K562 (cell line): ENCODE data around the gene DYNLT2. TPM values are rescaled to one million over a fixed set of nuclear protein-coding genes. Genes with fewer than 3 reads are reported as not detected.
"Not testable (repeated sequence)": the region's sequence is repeated elsewhere in the genome, so short reads cannot be mapped to it uniquely, and the experiment has no call there.

Experiments
- ATAC-seq: fragments of 200-7000 bp; cut with Tn5 transposase; 3 replicates; pipeline ENCODE4 v1.9.1; 2020; ENCODE audit warnings: moderate library complexity
- BruUV-seq: library from RNA; stranded (reverse); fragments of 400-500 nt; replicated peaks from 2 replicates; lab custom pipeline; 2021; lab: Mats Ljungman, UMichigan
- CTCF ChIA-PET: fragments of 300-600 bp; formaldehyde crosslinking; extraction: SDS; loops from one replicate; lab custom pipeline; 2021; ENCODE audit warnings: low intra/inter-chr PET ratio; lab: Yijun Ruan, JAX
- POLR2A ChIA-PET: fragments of 300-600, 350-650 bp; sonication (Branson Sonifier 250); formaldehyde crosslinking; extraction: SDS; loops from one replicate; lab custom pipeline; 2021; ENCODE audit warnings: antibody characterized with exemption, inconsistent platforms; lab: Yijun Ruan, JAX
- DNase-seq, 4 experiments: peaks; one replicate each; pipeline versions ENCODE4 v3.0.0 to v3.0.0-alpha.2; 2011 to 2018; ENCODE audit warnings: low spot score in 3 of 4, mixed read lengths in 3 of 4; ENCODE audit errors: extremely low read depth in 1 of 4
- FAIRE-seq: peaks from 2 replicates; lab custom pipeline; 2011; peaks lifted over from hg19 to GRCh38; lab: Jason Lieb, UNC
- H2AFZ ChIP-seq: 2 replicates; pipeline ENCODE4 v1.6.0; 2011; ENCODE audit warnings: low read depth, low read length, control low read depth, inconsistent platforms
- H3K27ac ChIP-seq: fragments of 200-600 bp; 3 replicates; pipeline ENCODE4 v1.8.0; 2011; ENCODE audit warnings: low read depth, mild to moderate bottlenecking, control low read depth, inconsistent platforms, low read length, moderate library complexity, mixed read lengths; ENCODE audit errors: extremely low read depth
- H3K27me3 ChIP-seq, 2 experiments: fragments of 300-600 bp in 1 of 2; 2 replicates in 1 of 2; 3 replicates in 1 of 2; pipeline versions ENCODE4 v1.6.0 to v1.8.0; 2011; ENCODE audit warnings: inconsistent platforms in 2 of 2, low read length in 2 of 2, mild to moderate bottlenecking in 1 of 2, mixed read lengths in 1 of 2, moderate library complexity in 1 of 2; ENCODE audit not compliant: control insufficient read depth in 2 of 2, insufficient read depth in 2 of 2
- H3K36me3 ChIP-seq: fragments of 300-600 bp; 3 replicates; pipeline ENCODE4 v1.8.0; 2011; ENCODE audit warnings: mild to moderate bottlenecking, low read length, inconsistent platforms; ENCODE audit not compliant: control insufficient read depth, insufficient read depth
- H3K4me1 ChIP-seq, 2 experiments: fragments of 200-600 bp in 1 of 2; replicated peaks in 1 of 2; 2 replicates in 1 of 2; 3 replicates in 1 of 2; pipeline versions ENCODE4 v1.5.1 to v1.8.0; 2011; ENCODE audit warnings: inconsistent platforms in 2 of 2, low read length in 2 of 2, mild to moderate bottlenecking in 1 of 2, mixed read lengths in 1 of 2, moderate library complexity in 1 of 2; ENCODE audit not compliant: control insufficient read depth in 2 of 2, insufficient read depth in 2 of 2
- H3K4me2 ChIP-seq: 2 replicates; pipeline ENCODE4 v1.6.1; 2011; ENCODE audit warnings: low read length, control low read depth, inconsistent platforms, mixed read lengths; ENCODE audit not compliant: insufficient read depth
- H3K4me3 ChIP-seq: fragments of 200-600 bp; sonication (generic), shearing (Covaris generic); 2 replicates; pipeline ENCODE4 v1.5.1; 2016; ENCODE audit warnings: control low read depth, inconsistent platforms
- H3K79me2 ChIP-seq: fragments of 200-600 bp; 3 replicates; pipeline ENCODE4 v1.8.0; 2011; ENCODE audit warnings: low read length, inconsistent platforms; ENCODE audit not compliant: control insufficient read depth, insufficient read depth
- H3K9ac ChIP-seq, 2 experiments: 2 replicates each; pipeline versions ENCODE4 v1.6.0 to v1.6.1; 2011; ENCODE audit warnings: low read depth in 2 of 2, low read length in 2 of 2, control low read depth in 1 of 2, inconsistent platforms in 1 of 2, mild to moderate bottlenecking in 1 of 2, mixed read lengths in 1 of 2; ENCODE audit not compliant: insufficient read depth in 1 of 2
- H3K9me1 ChIP-seq: one replicate; pipeline ENCODE4 v1.6.0; 2011; ENCODE audit warnings: inconsistent platforms, mild to moderate bottlenecking, low read length, moderate library complexity; ENCODE audit not compliant: control insufficient read depth, insufficient read depth
- H3K9me3 ChIP-seq: replicated peaks from 2 replicates; pipeline ENCODE4 v1.5.1; 2011; ENCODE audit warnings: low read depth, low read length, inconsistent platforms; ENCODE audit not compliant: control insufficient read depth, insufficient read depth
- H4K20me1 ChIP-seq: replicated peaks from 2 replicates; pipeline ENCODE4 v1.6.1; 2011; ENCODE audit warnings: low read length, inconsistent platforms, mixed read lengths; ENCODE audit not compliant: control insufficient read depth, insufficient read depth
- CEBPB ChIP-seq: fragments of 450-650 bp; IDR thresholded peaks from 2 replicates; pipeline ENCODE4 v1.6.1; 2016; ENCODE audit warnings: missing genetic modification characterization, missing compliant biosample characterization
- CEBPG ChIP-seq, 3 experiments: fragments of 200-800 bp in 1 of 3; sonication (Bioruptor generic) in 1 of 3; sonication (generic) in 1 of 3; formaldehyde crosslinking in 1 of 3; IDR thresholded peaks in 2 of 3; conservative IDR thresholded peaks in 1 of 3; 2 replicates each; pipeline versions ENCODE4 v1.6.1 to v1.8.0; 2016 to 2022; ENCODE audit warnings: missing compliant biosample characterization in 2 of 3, missing genetic modification characterization in 2 of 3, mild to moderate bottlenecking in 1 of 3, missing genetic modification reagents in 1 of 3
- KDM1A ChIP-seq, 2 experiments: fragments of 450-650 bp; IDR thresholded peaks; 2 replicates each; pipeline ENCODE4 v1.6.1; 2016; ENCODE audit warnings: mild to moderate bottlenecking in 2 of 2
- KDM4B ChIP-seq, 2 experiments: fragments of 450-650 bp in 1 of 2; sonication (generic) in 1 of 2; IDR thresholded peaks; 2 replicates each; pipeline ENCODE4 v1.6.1; 2016 to 2017; ENCODE audit warnings: borderline replicate concordance in 2 of 2, antibody characterized with exemption in 1 of 2, low read depth in 1 of 2, mild to moderate bottlenecking in 1 of 2
- MEIS2 ChIP-seq: fragments of 450-650 bp; IDR thresholded peaks from 2 replicates; pipeline ENCODE4 v1.6.1; 2014; ENCODE audit warnings: mild to moderate bottlenecking; ENCODE audit not compliant: partially characterized antibody
- PBX2 ChIP-seq, 2 experiments: IDR thresholded peaks in 1 of 2; conservative IDR thresholded peaks in 1 of 2; 2 replicates each; pipeline ENCODE4 v1.6.1; 2016; ENCODE audit warnings: low read depth in 2 of 2, mild to moderate bottlenecking in 1 of 2, missing compliant biosample characterization in 1 of 2, missing genetic modification characterization in 1 of 2, moderate library complexity in 1 of 2
- PKNOX1 ChIP-seq: fragments of 450-650 bp; IDR thresholded peaks from 2 replicates; pipeline ENCODE4 v1.6.1; 2016
- ZNF318 ChIP-seq, 2 experiments: fragments of 450-650 bp; IDR thresholded peaks; 2 replicates each; pipeline ENCODE4 v1.6.1; 2016; ENCODE audit warnings: mild to moderate bottlenecking in 2 of 2, borderline replicate concordance in 1 of 2, low read depth in 1 of 2, moderate library complexity in 1 of 2
- WGBS: fragments of 100-300 bp; shearing (Covaris generic); methylation state at CpG from one replicate; pipeline ENCODE4 v1.1.6; 2016; ENCODE audit warnings: low coverage, mixed read lengths; ENCODE audit not compliant: insufficient coverage; ENCODE audit errors: missing lambda C conversion rate; 5-methylcytosine and 5-hydroxymethylcytosine counted together
- in situ Hi-C: fragments of 300-500 bp; cut with MboI; formaldehyde crosslinking; loops from 4 replicates; pipeline ENCODE4 v1.15.0; 2018; ENCODE audit warnings: inconsistent platforms, mixed read lengths
- intact Hi-C: fragments of 100-400 bp; cut with micrococcal nuclease; formaldehyde crosslinking; loops from 2 replicates; pipeline ENCODE4 v1.14.2; 2022
- polyA plus RNA-seq, 8 experiments: library from polyadenylated mRNA; depleted of rRNA in 4 of 8; stranded (reverse) in 5 of 8; unstranded in 3 of 8; fragments of >200 nt; fragmentation: Nextera tagmentation in 2 of 8; fragmentation: Illumina TruSeq in 1 of 8; extraction: Ambion mirVana in 2 of 8; extraction: Trizol in 1 of 8; gene quantifications; 2 replicates each; pipeline versions ENCODE4 v1.2.1 to v1.2.3, GENCODE V29; 2011 to 2014; ENCODE audit warnings: inconsistent platforms in 1 of 8, missing spikeins in 1 of 8
- total RNA-seq, 7 experiments: library from RNA; depleted of rRNA in 6 of 7; stranded (reverse); fragments of >200 nt in 6 of 7; fragmentation: Illumina TruSeq in 2 of 7; extraction: Trizol in 2 of 7; gene quantifications; 2 replicates each; pipeline versions ENCODE4 v1.2.1 to v1.2.3, GENCODE V29; 2011 to 2021; ENCODE audit warnings: low replicate concordance in 1 of 7

Gene DYNLT2
- total and polyA plus RNA-seq, 9 of the 15 experiments (the other 6 are each of a cell fraction or from before 2014, with no cell fraction given): 2.0 to 12.8 (median 6.3) TPM

- H3K27me3 ChIP-seq, DNase-seq, H4K20me1 ChIP-seq, intact Hi-C loops, H2AFZ ChIP-seq, H3K9ac ChIP-seq, ATAC-seq, in situ Hi-C loops, H3K4me2 ChIP-seq, H3K4me1 ChIP-seq, BruUV-seq, H3K9me3 ChIP-seq, H3K27ac ChIP-seq, H3K79me2 ChIP-seq, H3K4me3 ChIP-seq, H3K9me1 ChIP-seq, CTCF ChIA-PET: not testable (repeated sequence)
- H3K36me3 ChIP-seq: peaks cover 59% of the 10 kb centered on the region
- peak; percentile 73 for FAIRE-seq
- POLR2A ChIA-PET: interaction anchor here (0.9 to 1.4 kb wide), 3 partner anchors 10 to 16 kb away, joined by 4 to 5 read pairs (median 4); no protein-coding TSS in a partner anchor
- 65% methylated on average over 10 of the region's 10 CpGs for WGBS
- TF ChIP-seq KDM4B (IDR thresholded peaks at IDR 0.05; ENCODE audit: borderline replicate concordance in 2 of 2, low read depth in 1 of 2) (peak in 1 of 2 experiments; percentile 50; a peak in 1 of 4 replicates), CEBPG (CRISPR knock-in tag; IDR thresholded peaks at IDR 0.05) (peak; percentile 76), CEBPG (tag; conservative IDR thresholded peaks at IDR 0.05 in 1 of 2, IDR thresholded peaks at IDR 0.05 in 1 of 2) (peak; percentile 22 to 92; a peak in 2 of 4 replicates), PBX2 (CRISPR knock-in tag; IDR thresholded peaks at IDR 0.05; ENCODE audit: low read depth) (peak; percentile 43), PBX2 (tag; conservative IDR thresholded peaks at IDR 0.05; ENCODE audit: low read depth) (peak; percentile 74), CEBPB (tag) (peak; percentile 90), MEIS2 (peak; percentile 82), PKNOX1 (peak; percentile 94), ZNF318 (IDR thresholded peaks at IDR 0.05; ENCODE audit: borderline replicate concordance in 1 of 2, low read depth in 1 of 2) (peak in 1 of 2 experiments; percentile 75; a peak in 2 of 4 replicates), KDM1A (IDR thresholded peaks at IDR 0.05) (peak; percentile 85 to 88)
Measured at GRCh38 chr6:169765789-169766188, 14.4 kb upstream of the DYNLT2 start.
